Esophagus squamous epithelium (tissue), 5 donors: Measurements from ENCODE around the gene WWC1. TPM values are rescaled to one million over a fixed set of nuclear protein-coding genes. Genes with fewer than 3 reads are reported as not detected.

ENCODE experiments used
- DNase-seq: peaks from one replicate; lab custom pipeline; 2025; lab: John Stamatoyannopoulos, UW
- H3K27ac ChIP-seq, 4 donors: fragments of 200-600 bp; sonication (generic); one replicate each; pipeline ENCODE4 v1.5.1; 2016 to 2019; ENCODE audit warnings: mild to moderate bottlenecking in 1 of 4
- H3K27me3 ChIP-seq, 4 donors: fragments of 200-600 bp; sonication (generic); 1 replicate in 3 of 4; 2 replicates in 1 of 4; pipeline versions ENCODE4 v1.5.1 to v1.6.0; 2017 to 2021; ENCODE audit warnings: antibody characterized with exemption in 1 of 4
- H3K36me3 ChIP-seq, 3 donors: fragments of 200-600 bp; sonication (generic); one replicate each; pipeline ENCODE4 v1.5.1; 2016 to 2019
- H3K4me1 ChIP-seq, 3 donors: fragments of 200-600 bp; sonication (generic); one replicate each; pipeline ENCODE4 v1.5.1; 2017 to 2019
- H3K4me3 ChIP-seq, 4 donors: fragments of 200-600 bp; sonication (generic); 1 replicate in 3 of 4; 2 replicates in 1 of 4; pipeline ENCODE4 v1.5.1; 2016 to 2019; ENCODE audit warnings: mild to moderate bottlenecking in 2 of 4, moderate library complexity in 1 of 4
- H3K9me3 ChIP-seq, 3 donors: fragments of 200-600 bp; sonication (generic); one replicate each; pipeline ENCODE4 v1.5.1; 2016 to 2019
- CTCF ChIP-seq, 6 experiments: fragments of 450-650 bp in 4 of 6; fragments of 200-600 bp in 2 of 6; sonication (generic) in 2 of 6; IDR thresholded peaks; one replicate each; pipeline ENCODE4 v1.5.1; 2016 to 2019; ENCODE audit warnings: antibody characterized with exemption in 6 of 6, mild to moderate bottlenecking in 4 of 6, moderate library complexity in 4 of 6
- POLR2A ChIP-seq, 4 donors: fragments of 450-650 bp; IDR thresholded peaks; one replicate each; pipeline ENCODE4 v1.6.1; 2017; ENCODE audit warnings: antibody characterized with exemption in 4 of 4, mild to moderate bottlenecking in 4 of 4, moderate library complexity in 3 of 4
- WGBS, 2 donors: methylation state at CpG; one replicate each; pipeline ENCODE4 v1.1.5; 2018; 5-methylcytosine and 5-hydroxymethylcytosine counted together
- intact Hi-C: fragments of 100-400 bp; cut with DNase I; formaldehyde crosslinking; loops from one replicate; pipeline ENCODE4 v1.15.0; 2022
- total RNA-seq, 4 donors: library from RNA; depleted of rRNA; stranded (reverse); fragments of >200 nt; gene quantifications; one replicate each; pipeline ENCODE4 v1.1.0, GENCODE V29; 2016
- donor health status: DM: yes; HTN: yes; CAD: no.

Gene WWC1
- total RNA-seq, 4 donors from 2014 or later, result 14.4 to 25.0 (median 16.1) TPM

GRCh38 chr5:168357876-168358275 is 66.4 kb downstream of the WWC1 start:
- WGBS, 2 donors, result 75 to 89% methylated on average over 2 to 3 of the region's 3 CpGs
- H3K27ac ChIP-seq, result no peak overlapping the region
- TF ChIP-seq POLR2A (IDR thresholded peaks at IDR 0.05) (no peak), CTCF (IDR thresholded peaks at IDR 0.05) (no peak)
- H3K9me3 ChIP-seq, result no peaks in the 10 kb centered on the region
- no peak overlapping the region for H3K4me3 ChIP-seq
- intact Hi-C loops, result no loop called here
- no peaks in the 10 kb centered on the region for H3K36me3 ChIP-seq
- H3K27me3 ChIP-seq, result no peaks in the 10 kb centered on the region
- H3K4me1 ChIP-seq, result peaks cover 13 to 52% (median 16%) of the 10 kb centered on the region in 3 donors
- DNase-seq, result no peak

- intact Hi-C loops, result no loop called here
- H3K4me3 ChIP-seq, result no peak overlapping the region
- no peaks in the 10 kb centered on the region for H3K9me3 ChIP-seq
- WGBS, 2 donors, result 54 to 60% methylated on average over 2 of the region's 2 CpGs
- no peaks in the 10 kb centered on the region for H3K36me3 ChIP-seq
- no peak for TF ChIP-seq POLR2A (IDR thresholded peaks at IDR 0.05)
- no peak for TF ChIP-seq CTCF (IDR thresholded peaks at IDR 0.05)
- peak overlapping the region in 3 of 4 donors; percentile 38 to 66 (median 49) for H3K27ac ChIP-seq
- H3K27me3 ChIP-seq, result no peaks in the 10 kb centered on the region
- DNase-seq, result no peak
- peaks cover 12 to 45% (median 15%) of the 10 kb centered on the region in 3 donors for H3K4me1 ChIP-seq
Observed at GRCh38 chr5:168359820-168360460, 68.5 kb downstream of the WWC1 start.

GRCh38 chr5:168360521-168361285 is 69.3 kb downstream of the WWC1 start:
- H3K4me1 ChIP-seq, result peaks cover 12 to 48% (median 15%) of the 10 kb centered on the region in 3 donors
- no peak overlapping the region for H3K4me3 ChIP-seq
- H3K36me3 ChIP-seq, result no peaks in the 10 kb centered on the region
- intact Hi-C loops, result no loop called here
- no peaks in the 10 kb centered on the region for H3K27me3 ChIP-seq
- H3K9me3 ChIP-seq, result no peaks in the 10 kb centered on the region
- 42 to 60% methylated on average over 3 of the region's 3 CpGs for WGBS, 2 donors
- peak overlapping the region in 3 of 4 donors; percentile 38 to 66 (median 49) for H3K27ac ChIP-seq
- TF ChIP-seq POLR2A (IDR thresholded peaks at IDR 0.05) (no peak), CTCF (IDR thresholded peaks at IDR 0.05) (no peak)
- DNase-seq, result no peak

GRCh38 chr5:168362097-168362885 is 70.8 kb downstream of the WWC1 start:
- 47 to 72% methylated on average over 3 of the region's 3 CpGs for WGBS, 2 donors

More at GRCh38 chr5:168362097-168362885, 70.8 kb downstream of the WWC1 start:
- DNase-seq, result no peak
- H3K27ac ChIP-seq, result no peak overlapping the region
- H3K36me3 ChIP-seq, result no peaks in the 10 kb centered on the region
- H3K4me1 ChIP-seq, result peaks cover 12 to 55% (median 22%) of the 10 kb centered on the region in 3 donors
- no peak overlapping the region for H3K4me3 ChIP-seq
- no peak for TF ChIP-seq POLR2A (IDR thresholded peaks at IDR 0.05)
- TF ChIP-seq CTCF (IDR thresholded peaks at IDR 0.05), result no peak
- H3K27me3 ChIP-seq, result no peaks in the 10 kb centered on the region
- no peaks in the 10 kb centered on the region for H3K9me3 ChIP-seq
- intact Hi-C loops, result no loop called here
